ENCODE measurements around the gene MRC2.
"Not testable (repeated sequence)": the region's sequence is repeated elsewhere in the genome, so short reads cannot be mapped to it uniquely, and the experiment has no call there.

MRC2 gene

GRCh38 chr17:62612289-62612688 lies 15.2 kb upstream of the MRC2 start:
- DNase-seq, result not testable (repeated sequence)

- not testable (repeated sequence) for DNase-seq
Measured at GRCh38 chr17:62613095-62613494, 14.4 kb upstream of the MRC2 start.

GRCh38 chr17:62614142-62614541 lies 13.3 kb upstream of the MRC2 start:
- no peak for DNase-seq

DNA sequence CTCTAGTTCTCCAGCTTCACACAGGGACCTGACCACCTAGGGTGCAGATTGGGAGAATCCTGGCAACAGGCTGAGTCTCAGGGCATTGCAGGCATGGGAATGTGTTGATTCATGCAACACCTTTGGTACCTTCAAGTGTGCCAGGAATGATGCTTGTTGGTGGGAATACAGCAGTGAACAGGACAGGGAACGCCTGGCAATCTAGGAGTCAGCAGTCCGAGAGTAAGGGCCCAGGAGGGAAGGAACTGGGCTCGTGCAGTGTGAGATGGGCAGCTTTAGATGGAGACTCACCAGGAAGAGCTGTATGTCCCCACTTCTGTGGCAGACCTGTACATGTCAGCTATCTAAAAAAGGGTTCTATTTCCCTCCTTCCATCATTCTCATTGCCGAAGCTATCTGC lies 12.0 kb upstream of the MRC2 start:
- DNase-seq, result no peak

DNA sequence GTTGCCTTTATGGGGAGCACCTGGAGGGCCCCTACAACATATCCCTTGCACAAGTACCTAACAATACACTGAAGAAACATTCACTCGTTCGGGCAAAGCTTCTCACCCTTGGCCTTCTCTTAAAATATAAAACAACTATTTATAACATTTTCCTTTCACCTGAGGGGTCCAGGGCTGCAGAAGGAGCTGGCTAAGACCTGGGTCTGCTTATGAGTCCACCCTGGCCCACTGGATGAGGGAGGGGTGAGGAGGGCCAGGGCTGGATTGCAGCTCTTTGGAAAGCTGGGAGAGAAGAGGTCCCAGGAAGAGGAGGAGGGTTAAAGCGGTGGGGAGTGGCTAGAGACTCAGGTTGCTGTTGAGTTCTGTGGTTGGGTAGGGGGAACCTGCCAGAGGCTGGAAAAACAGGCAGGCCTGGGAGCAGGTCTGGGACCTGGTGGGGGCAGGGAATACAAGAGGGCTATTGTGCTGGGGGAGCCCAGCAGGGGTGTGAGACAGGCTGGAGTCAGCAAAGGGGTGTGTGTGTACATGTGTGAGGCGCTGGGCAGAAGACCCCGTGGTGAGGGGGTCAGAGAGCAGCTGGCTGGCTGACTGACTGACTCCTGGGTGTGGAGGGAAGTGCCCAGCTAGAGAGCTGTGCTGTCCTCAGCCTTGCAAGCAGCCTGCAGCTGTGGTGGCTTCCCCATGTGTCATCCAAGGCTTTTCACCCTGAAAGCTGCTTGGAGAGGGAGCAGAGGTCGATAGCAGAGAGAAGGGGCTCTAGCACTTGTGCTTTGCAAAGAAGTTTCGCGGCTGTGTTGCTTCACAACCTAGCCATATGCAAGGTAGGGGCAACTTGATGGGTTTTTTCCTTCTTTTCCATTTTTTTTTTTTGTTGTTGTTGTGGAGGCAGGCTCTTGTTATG lies 10.2 kb upstream of the MRC2 start:
- no peak for DNase-seq

GRCh38 chr17:62617894-62618472 lies 9.5 kb upstream of the MRC2 start:
- DNase-seq, result no peak

GRCh38 chr17:62618647-62619416 lies 8.6 kb upstream of the MRC2 start:
- no peak for DNase-seq

DNA sequence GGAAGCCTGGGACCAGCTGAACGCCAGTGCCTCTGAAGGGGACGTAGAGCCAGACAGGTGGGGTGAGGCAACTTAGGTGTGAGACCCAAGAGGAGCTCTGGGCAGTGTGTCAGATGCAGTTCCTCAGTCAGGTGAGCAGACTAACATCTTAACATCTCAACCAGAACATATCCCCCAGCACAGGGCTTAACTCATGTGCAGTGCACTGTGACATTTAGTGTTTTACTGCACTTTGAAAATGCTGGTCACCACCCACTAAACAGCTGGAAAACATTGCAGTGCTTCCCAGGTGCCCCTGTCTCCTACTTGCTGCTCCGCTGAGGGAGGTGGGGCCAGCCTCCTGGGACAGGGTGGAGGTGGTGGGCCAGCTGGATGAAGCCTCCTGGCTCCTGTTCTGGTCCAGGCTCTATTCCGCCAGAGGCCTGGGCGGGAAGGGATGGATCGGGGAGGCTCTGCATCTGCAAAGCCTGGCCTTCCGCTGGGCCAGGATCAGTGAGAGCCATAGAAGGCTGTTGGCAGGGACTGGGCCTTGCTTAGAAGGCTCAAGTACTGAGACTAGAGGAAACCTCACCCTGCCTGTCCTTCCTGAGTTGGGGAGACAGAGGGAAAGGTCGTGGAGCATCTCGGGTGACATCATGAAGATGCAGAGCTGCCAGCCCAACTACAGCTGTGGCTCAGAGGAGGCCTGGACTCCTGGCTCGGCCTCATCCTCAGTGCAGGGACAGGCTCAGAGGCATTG lies 7.9 kb upstream of the MRC2 start:
- no peak for DNase-seq

DNA sequence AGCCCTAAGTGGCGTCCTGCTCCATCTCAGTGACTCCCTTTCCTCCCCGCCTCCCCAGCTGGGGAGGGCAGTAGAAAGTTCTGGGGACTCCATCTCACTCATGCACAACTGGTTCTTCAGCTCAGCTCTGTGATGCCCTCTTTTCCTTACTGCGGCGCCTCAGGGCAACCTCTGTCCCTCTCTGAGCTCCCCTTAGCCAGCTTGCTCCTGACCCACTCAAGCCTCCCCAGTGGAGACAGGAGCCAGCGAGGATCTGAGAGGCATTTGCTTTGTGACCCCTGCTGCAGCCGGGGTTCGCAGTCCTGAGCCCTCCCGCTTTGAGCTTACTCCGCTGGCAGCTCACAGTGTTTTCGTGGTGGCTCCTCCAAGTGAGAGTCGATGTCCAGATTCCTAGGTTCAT lies 6.2 kb upstream of the MRC2 start:
- DNase-seq, result no peak

GRCh38 chr17:62625184-62625869 lies 2.1 kb upstream of the MRC2 start:
- DNase-seq, result no peak

GRCh38 chr17:62625870-62626200 lies 1.6 kb upstream of the MRC2 start:
- DNase-seq, result no peak

GRCh38 chr17:62626719-62627218 lies 701 bp upstream of the MRC2 start:
- DNase-seq, result no peak

DNA sequence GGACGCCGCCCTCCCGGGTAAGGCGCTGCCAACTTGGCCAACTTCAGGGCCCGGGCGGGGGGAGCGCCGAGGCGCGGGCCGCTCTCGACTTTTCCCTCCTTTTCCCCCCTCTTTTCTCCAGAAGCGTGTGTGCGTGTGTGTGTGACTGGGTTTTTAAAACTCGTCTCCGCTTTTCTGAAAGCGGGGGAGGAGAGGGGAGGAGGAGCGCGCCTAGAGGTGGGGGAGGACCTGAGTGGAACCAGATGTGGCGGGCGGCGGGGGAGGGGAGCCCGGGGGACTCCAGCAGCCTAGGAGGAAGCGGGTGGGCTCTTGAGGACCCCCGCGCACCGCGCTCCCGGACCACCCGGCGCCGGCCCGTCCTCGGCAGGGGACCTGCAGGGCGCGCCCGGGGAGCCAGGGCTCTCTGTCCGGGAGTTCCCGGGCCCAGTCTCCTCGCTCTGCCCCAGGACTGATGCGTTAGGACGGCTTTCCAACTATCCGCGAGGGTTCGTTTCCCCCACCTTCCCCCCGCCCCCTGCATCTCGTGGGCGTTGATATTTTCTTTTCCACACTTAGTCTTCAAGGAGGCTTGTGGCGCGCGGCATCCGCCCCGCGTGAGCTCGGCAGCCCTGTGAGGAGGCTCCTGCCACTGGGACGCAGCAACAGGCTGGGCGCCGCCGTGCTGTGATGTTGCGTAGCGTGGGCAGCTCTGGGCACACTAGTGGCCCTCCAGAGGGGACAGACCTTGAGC lies 599 bp downstream of the MRC2 start:
- DNase-seq, result peak in 1 of 5 donors; percentile 44

- DNase-seq, result no peak
Measured at GRCh38 chr17:62628831-62629555, 1.5 kb downstream of the MRC2 start.

DNA sequence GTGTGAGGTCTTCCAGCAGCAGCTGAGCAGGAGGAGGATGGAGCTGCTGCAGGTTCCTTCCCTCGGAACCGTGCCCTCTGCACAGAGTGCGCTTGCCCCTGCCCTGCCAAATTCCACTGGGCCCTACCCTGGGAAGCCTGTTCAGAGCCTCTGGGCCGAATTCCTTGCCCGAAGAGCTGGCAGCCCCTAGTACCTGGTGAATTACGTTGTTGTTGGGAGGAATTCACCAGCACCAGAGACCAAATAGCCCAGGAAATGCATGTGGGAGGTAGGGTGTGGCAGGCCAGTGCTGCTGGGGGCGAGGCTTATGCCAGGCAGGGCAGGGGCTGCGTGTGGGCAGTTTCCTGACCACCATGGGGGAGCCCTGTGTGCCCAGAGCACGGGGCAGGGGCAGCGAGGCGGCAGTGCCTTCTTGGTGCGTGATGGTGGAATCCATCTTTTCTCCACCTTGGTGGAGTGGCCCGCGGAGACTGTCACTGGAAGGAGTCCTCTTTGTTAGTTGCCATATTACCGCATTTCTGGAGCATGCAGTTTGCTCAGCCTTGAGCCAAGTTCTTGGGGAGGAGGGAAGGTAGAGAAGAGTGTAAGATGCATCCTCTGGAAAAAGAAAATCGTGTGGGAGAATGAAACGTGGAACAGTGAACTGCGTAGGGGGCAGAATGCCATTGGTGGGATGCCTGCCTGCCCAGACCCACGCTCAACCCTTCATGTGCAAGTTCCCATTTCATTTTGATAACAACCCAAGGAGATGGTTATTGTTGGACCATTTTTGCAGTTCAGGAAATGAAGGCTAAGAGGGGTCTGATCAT lies 2.3 kb downstream of the MRC2 start:
- no peak for DNase-seq

DNA sequence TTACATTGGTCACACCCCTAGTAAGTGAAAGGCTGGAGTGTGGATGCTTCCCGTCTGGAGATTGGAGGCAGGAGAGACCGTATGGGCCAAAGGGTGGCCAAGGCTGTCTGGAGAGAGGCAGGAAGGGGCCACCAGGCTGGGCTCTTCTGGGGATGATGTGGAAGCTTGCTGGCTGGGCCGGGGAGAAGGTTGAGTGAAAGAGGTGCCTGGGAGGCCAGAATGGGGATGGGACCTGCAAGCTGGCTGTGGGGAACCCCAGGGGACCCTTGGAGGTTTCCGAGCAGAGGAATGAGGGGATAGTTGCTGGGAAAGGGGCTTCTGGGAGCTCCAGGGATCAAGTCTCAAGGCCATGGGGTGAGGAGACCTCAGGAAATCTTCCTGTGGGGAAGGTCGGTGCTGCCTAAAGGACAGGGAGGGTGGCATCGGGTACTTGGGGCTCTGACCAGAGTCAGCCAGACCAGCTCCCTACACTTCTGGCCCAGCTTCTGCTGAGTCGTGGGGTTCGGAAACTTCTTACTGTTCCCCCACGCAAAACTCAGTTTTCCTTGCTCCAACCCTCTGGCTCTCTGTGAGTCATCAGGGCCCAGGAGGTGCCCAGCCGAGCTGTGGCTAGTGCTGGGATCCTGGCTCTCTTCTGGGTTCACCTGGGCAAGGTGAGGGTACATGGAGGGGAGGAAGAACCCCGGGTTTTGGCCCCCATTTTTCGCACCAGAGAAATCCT lies 3.1 kb downstream of the MRC2 start:
- no peak for DNase-seq

DNA sequence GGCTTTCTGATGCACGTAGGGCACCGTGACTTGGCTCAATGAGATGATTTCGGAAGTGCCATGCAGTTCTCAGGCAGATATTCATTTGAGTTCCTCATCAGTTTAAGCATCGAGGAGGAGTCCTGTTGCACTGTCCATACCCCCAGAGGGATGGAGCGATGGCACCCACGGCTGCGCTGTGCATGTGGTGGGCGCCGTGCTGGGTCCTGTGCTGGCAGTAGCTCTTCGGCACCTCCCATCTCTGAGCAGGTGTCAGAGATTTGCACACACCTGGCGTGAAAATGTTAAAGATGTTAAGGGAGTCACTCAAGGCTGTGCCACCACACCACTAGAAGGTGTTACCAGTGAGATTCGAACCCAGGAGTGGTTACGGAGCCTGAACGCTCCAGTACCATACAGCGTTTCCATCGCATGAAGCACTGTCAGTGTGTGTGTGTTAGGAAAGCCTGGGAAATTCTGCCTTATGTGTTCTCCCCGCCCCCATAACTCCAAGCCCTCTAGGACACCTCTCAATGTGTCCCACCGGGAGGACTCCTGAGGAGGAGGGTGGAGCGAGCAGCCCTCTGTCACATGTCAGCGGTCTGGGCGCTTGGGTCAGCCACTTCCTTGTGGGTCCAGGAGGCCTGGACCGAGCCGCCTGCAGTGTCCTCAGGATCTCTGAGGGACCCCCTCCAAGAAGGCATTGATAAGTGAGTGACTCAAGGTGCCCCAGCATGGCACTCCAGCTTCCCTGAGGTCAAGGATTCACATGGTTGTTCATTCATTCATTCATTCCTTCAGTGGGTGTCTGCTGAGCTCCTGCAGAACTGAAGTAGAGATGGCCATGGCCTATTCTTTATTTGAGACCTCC lies 3.8 kb downstream of the MRC2 start:
- no peak for DNase-seq
